Measurements from ENCODE around the gene DYNLRB1.

Gene DYNLRB1

DNA sequence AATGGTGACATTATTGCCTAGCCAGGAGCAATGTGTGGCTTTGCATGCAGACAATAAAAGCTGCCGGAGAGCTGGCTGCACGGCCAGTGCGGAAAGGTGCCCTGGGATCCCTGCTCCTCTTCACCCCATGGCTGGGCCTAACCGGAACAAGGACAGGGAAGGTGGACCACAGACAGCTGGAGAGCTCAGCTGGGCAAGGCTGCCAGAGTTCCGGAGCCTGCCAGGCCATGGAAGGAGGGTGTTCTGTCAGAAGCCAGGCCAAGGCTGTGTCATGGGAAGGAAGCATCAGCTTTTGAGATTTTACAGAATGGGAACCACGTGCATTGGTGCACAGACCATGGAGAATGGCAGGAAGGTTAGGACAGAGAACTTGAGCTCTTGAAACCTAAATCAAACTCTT is 67.3 kb downstream of the DYNLRB1 start:
- DNase-seq (ENCODE audit: extremely low read depth, low read depth): no peak
- TF ChIP-seq, protein P1, sequence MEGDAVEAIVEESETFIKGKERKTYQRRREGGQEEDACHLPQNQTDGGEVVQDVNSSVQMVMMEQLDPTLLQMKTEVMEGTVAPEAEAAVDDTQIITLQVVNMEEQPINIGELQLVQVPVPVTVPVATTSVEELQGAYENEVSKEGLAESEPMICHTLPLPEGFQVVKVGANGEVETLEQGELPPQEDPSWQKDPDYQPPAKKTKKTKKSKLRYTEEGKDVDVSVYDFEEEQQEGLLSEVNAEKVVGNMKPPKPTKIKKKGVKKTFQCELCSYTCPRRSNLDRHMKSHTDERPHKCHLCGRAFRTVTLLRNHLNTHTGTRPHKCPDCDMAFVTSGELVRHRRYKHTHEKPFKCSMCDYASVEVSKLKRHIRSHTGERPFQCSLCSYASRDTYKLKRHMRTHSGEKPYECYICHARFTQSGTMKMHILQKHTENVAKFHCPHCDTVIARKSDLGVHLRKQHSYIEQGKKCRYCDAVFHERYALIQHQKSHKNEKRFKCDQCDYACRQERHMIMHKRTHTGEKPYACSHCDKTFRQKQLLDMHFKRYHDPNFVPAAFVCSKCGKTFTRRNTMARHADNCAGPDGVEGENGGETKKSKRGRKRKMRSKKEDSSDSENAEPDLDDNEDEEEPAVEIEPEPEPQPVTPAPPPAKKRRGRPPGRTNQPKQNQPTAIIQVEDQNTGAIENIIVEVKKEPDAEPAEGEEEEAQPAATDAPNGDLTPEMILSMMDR (IDR thresholded peaks at IDR 0.05; ENCODE audit: low read depth, low read length, missing control alignments): no peak
- no peak overlapping the region for H3K4me3 ChIP-seq (replicated peaks; ENCODE audit: low read depth, low read length)

DNA sequence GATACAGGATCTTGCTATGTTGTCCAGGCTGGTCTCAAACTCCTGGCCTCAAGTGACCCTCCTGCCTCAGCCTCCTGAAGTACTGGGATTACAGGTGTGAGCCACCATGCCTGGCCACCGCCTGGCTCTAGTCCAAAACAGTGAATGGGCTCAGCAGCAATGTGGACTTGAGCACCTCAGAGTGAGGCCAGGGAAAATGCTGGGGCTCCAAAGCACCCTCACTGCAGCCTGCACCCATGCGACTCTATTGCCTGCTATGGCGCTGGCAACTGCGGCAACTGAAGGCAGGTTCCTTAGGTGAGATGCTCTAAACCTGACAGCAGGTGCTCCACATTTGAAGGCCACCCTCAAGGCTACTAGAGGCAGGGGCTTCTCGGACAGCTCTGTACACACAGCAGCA is 68.8 kb downstream of the DYNLRB1 start:
- TF ChIP-seq, protein P1 (IDR thresholded peaks at IDR 0.05; ENCODE audit: low read depth, low read length, missing control alignments): no peak
- DNase-seq (ENCODE audit: extremely low read depth, low read depth): no peak
- no peak overlapping the region for H3K4me3 ChIP-seq (replicated peaks; ENCODE audit: low read depth, low read length)

DNA sequence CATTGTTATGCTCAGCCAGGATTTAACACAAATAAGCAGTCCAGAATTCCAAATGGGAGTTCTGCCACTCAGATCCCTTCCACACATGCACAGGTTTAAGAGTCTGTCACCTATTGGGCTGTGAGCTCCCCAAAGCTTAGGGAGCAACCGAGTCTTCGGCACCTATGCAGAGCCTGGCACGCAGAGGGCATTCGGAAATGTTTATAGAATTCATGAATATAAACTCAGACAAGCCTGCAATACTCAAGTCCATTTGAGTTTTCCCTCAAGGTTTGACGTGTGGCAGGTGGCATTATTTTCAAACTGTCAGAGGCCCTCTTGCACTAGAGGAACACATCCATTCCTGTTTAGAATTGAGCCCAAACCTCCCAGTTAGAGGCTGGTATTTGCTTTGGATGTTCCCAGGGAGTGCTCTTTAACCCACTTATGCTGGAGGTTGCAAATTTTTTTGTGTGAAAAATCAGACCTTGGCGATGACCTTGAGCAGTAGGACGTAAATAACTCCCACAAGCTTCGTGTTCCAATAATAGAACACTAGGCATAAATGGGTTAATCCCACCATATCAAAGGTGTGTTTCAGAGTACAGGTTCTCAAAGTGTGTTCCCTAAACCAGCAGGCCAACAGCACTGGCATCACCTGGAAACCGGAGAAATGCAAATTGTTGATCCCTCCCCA is 70.4 kb downstream of the DYNLRB1 start:
- TF ChIP-seq, protein P1 (IDR thresholded peaks at IDR 0.05; ENCODE audit: low read depth, low read length, missing control alignments): no peak
- no peak overlapping the region for H3K4me3 ChIP-seq (replicated peaks; ENCODE audit: low read depth, low read length)
- DNase-seq (ENCODE audit: extremely low read depth, low read depth): no peak
